MCF 10A (cell line): ENCODE data around the gene VWA3B. TPM values are rescaled to one million over a fixed set of nuclear protein-coding genes. Genes with fewer than 3 reads are reported as not detected.

ENCODE experiments used
- BruUV-seq: library from RNA; stranded (reverse); fragments of 400-500 nt; replicated peaks from 2 replicates; lab custom pipeline; 2021; lab: Mats Ljungman, UMichigan
- CTCF ChIA-PET: fragments of 300-600 bp; sonication (Branson Sonifier 250); formaldehyde crosslinking; extraction: SDS; loops from one replicate; lab custom pipeline; 2021; ENCODE audit warnings: antibody characterized with exemption, inconsistent platforms; lab: Yijun Ruan, JAX
- POLR2A ChIA-PET: fragments of 300-600, 350-650 bp; sonication (Branson Sonifier 250); formaldehyde crosslinking; extraction: SDS; loops from one replicate; lab custom pipeline; 2020; ENCODE audit warnings: antibody characterized with exemption, inconsistent platforms; lab: Yijun Ruan, JAX
- DNase-seq: peaks from one replicate; pipeline ENCODE4 v3.0.0-alpha.2; 2018; ENCODE audit not compliant: unreplicated experiment
- H3K27ac Mint-ChIP-seq: one replicate; pipeline ENCODE4 v1.8.0; 2022; ENCODE audit warnings: mild to moderate bottlenecking, low read depth, mixed read lengths; ENCODE audit not compliant: unreplicated experiment
- H3K27me3 Mint-ChIP-seq: one replicate; pipeline ENCODE4 v1.8.0; 2022; ENCODE audit warnings: mixed read lengths; ENCODE audit not compliant: insufficient read depth, unreplicated experiment
- H3K36me3 Mint-ChIP-seq: one replicate; pipeline ENCODE4 v1.8.0; 2022; ENCODE audit warnings: mild to moderate bottlenecking, moderate library complexity, mixed read lengths; ENCODE audit not compliant: insufficient read depth, unreplicated experiment
- H3K4me1 Mint-ChIP-seq: one replicate; pipeline ENCODE4 v1.8.0; 2022; ENCODE audit warnings: mixed read lengths; ENCODE audit not compliant: insufficient read depth, unreplicated experiment
- H3K4me3 Mint-ChIP-seq: one replicate; pipeline ENCODE4 v1.8.0; 2022; ENCODE audit warnings: mild to moderate bottlenecking, moderate library complexity, mixed read lengths; ENCODE audit not compliant: unreplicated experiment
- H3K9me3 Mint-ChIP-seq: one replicate; pipeline ENCODE4 v1.8.0; 2022; ENCODE audit warnings: mixed read lengths; ENCODE audit not compliant: unreplicated experiment
- CTCF ChIP-seq: fragments of 200-600 bp; IDR thresholded peaks from one replicate; pipeline ENCODE4 v1.8.0; 2022; ENCODE audit warnings: antibody characterized with exemption, mild to moderate bottlenecking; ENCODE audit not compliant: unreplicated experiment
- intact Hi-C: fragments of 100-400 bp; cut with micrococcal nuclease; formaldehyde crosslinking; loops from 2 replicates; pipeline ENCODE4 v1.14.1; 2022
- total RNA-seq: library from RNA; stranded (reverse); gene quantifications from 2 replicates; pipeline ENCODE4 v1.2.3, GENCODE V29; 2022

Gene VWA3B
- total RNA-seq, 1 experiment from 2014 or later = not detected

GRCh38 chr2:98280376-98281102 lies 193.6 kb downstream of the VWA3B start:
- Mint-ChIP-seq H3K4me1 (peaks cover 6% of the 10 kb centered on the region), H3K36me3 (no peaks in the 10 kb centered on the region), H3K9me3 (no peaks in the 10 kb centered on the region), H3K27ac (no peak overlapping the region), H3K4me3 (no peak overlapping the region), H3K27me3 (peaks cover 24% of the 10 kb centered on the region)
- intact Hi-C loops = no loop called here
- no peak for DNase-seq
- ChIA-PET CTCF (interaction anchor here (0.7 to 0.9 kb wide), 2 partner anchors 432 to 557 kb away, joined by 3 read pairs; no protein-coding TSS in a partner anchor), POLR2A (interaction anchor here (0.6 kb wide), 1 partner anchor 216 kb away, joined by 5 read pairs; no protein-coding TSS in a partner anchor)
- BruUV-seq = no TSS peak
- TF ChIP-seq CTCF = no peak

GRCh38 chr2:98281607-98282006 lies 194.6 kb downstream of the VWA3B start:
- CTCF ChIA-PET = no interaction called here
- Mint-ChIP-seq H3K27me3 (peaks cover 31% of the 10 kb centered on the region), H3K4me1 (peaks cover 6% of the 10 kb centered on the region), H3K9me3 (peaks cover 3% of the 10 kb centered on the region), H3K36me3 (no peaks in the 10 kb centered on the region), H3K27ac (no peak overlapping the region), H3K4me3 (no peak overlapping the region)
- no peak for DNase-seq
- intact Hi-C loops = no loop called here
- no TSS peak for BruUV-seq
- POLR2A ChIA-PET = interaction anchor here (0.7 kb wide), 1 partner anchor 103 kb away, joined by 3 read pairs; no protein-coding TSS in a partner anchor
- TF ChIP-seq CTCF = no peak

- Mint-ChIP-seq H3K36me3 (no peaks in the 10 kb centered on the region), H3K9me3 (peaks cover 8% of the 10 kb centered on the region), H3K27ac (no peak overlapping the region), H3K4me3 (no peak overlapping the region), H3K4me1 (peaks cover 6% of the 10 kb centered on the region), H3K27me3 (peaks cover 36% of the 10 kb centered on the region)
- no peak for DNase-seq
- BruUV-seq = no TSS peak
- ChIA-PET CTCF (interaction anchor here (1.4 kb wide), 1 partner anchor 13 kb away, joined by 9 read pairs; no protein-coding TSS in a partner anchor), POLR2A (no interaction called here)
- no peak for TF ChIP-seq CTCF
- intact Hi-C loops = no loop called here
Measured at GRCh38 chr2:98282109-98282508, 195.1 kb downstream of the VWA3B start.

GRCh38 chr2:98293030-98293429 lies 206.1 kb downstream of the VWA3B start:
- no peak for TF ChIP-seq CTCF
- H3K9me3 Mint-ChIP-seq = peaks cover 6% of the 10 kb centered on the region
- H3K36me3 Mint-ChIP-seq = no peaks in the 10 kb centered on the region
- intact Hi-C loops = no loop called here
- POLR2A ChIA-PET = no interaction called here
- no TSS peak for BruUV-seq
- no peaks in the 10 kb centered on the region for H3K4me1 Mint-ChIP-seq
- CTCF ChIA-PET = no interaction called here
- no peak for DNase-seq
- peaks cover 20% of the 10 kb centered on the region for H3K27me3 Mint-ChIP-seq
- H3K4me3 Mint-ChIP-seq = no peak overlapping the region
- H3K27ac Mint-ChIP-seq = no peak overlapping the region
